Measurements from ENCODE around the gene PNP.

Gene PNP

DNA sequence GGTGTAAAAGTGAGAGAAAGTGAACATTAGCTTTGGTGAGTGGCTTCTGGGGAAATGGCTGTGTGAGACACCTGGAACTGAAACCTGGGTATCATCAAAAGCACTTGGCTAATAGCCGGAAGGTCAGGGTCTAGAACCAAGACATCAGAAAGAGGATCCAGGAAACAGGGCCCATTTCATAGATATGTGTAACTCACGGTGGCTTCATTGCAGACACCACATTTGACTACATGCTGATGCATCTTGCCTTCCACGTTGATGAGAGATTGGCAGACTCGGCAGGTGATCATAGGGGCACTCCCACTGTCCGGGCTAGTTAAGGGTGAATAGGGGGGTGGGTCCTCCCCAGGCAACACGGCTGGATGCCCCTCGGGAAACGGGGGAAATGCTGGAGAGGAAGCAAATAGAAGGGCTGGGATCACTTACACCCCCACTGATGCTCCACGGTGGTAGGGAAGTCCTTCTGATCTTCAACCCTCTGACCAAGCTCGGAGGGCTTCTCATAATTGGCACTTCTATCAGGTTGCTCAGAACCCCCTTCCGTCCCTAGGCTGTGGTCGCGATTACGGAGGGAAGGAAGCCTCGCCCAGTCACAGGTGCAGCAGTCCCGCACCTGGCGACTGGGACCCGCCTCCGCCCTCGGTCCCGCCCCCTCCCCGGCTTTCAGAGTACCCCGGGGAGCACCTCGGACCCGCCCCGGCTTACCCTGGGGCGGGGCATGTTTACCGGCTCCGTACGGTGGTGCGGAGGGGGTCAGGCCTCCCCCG, 8.6 kb upstream of the PNP start:
- Histone ChIP-seq H2AFZ (ENCODE audit: low read depth, low read length) (peak overlapping the region; percentile 64), H3K79me2 (ENCODE audit: insufficient read depth, low read length) (peaks cover 56% of the 10 kb centered on the region), H3K4me2 (ENCODE audit: insufficient read depth, low read length) (peak overlapping the region; percentile 94), H3K4me3 (ENCODE audit: low read depth in 1 of 2, low read length in 2 of 2) (peak overlapping the region; percentile 76 to 86), H3K9ac (ENCODE audit: low read depth, low read length) (peak overlapping the region; percentile 90), H3K27ac (ENCODE audit: low read length) (peak overlapping the region; percentile 78), H3K9me3 (ENCODE audit: insufficient read depth, low read length, severe bottlenecking) (no peaks in the 10 kb centered on the region), H4K20me1 (ENCODE audit: insufficient read depth, low read length) (peaks cover 27% of the 10 kb centered on the region), H3K36me3 (ENCODE audit: insufficient read depth, low read length) (peaks cover 53% of the 10 kb centered on the region), H3K27me3 (ENCODE audit: insufficient read depth, low read length, poor library complexity) (no peaks in the 10 kb centered on the region), H3K4me1 (ENCODE audit: insufficient read depth, low read length) (peaks cover 60% of the 10 kb centered on the region)
- TF ChIP-seq EZH2 (IDR thresholded peaks at IDR 0.05; ENCODE audit: borderline replicate concordance, low read depth, low read length, severe bottlenecking): no peak
- TF ChIP-seq CTCF (IDR thresholded peaks at IDR 0.05; ENCODE audit: borderline replicate concordance, extremely low read depth, low read length, poor library complexity, severe bottlenecking): no peak
- DNase-seq (peak; percentile 54), ATAC-seq (ENCODE audit: insufficient read depth, low read depth) (peak; percentile 1; the same call in 2 of the 3 replicates)

DNA sequence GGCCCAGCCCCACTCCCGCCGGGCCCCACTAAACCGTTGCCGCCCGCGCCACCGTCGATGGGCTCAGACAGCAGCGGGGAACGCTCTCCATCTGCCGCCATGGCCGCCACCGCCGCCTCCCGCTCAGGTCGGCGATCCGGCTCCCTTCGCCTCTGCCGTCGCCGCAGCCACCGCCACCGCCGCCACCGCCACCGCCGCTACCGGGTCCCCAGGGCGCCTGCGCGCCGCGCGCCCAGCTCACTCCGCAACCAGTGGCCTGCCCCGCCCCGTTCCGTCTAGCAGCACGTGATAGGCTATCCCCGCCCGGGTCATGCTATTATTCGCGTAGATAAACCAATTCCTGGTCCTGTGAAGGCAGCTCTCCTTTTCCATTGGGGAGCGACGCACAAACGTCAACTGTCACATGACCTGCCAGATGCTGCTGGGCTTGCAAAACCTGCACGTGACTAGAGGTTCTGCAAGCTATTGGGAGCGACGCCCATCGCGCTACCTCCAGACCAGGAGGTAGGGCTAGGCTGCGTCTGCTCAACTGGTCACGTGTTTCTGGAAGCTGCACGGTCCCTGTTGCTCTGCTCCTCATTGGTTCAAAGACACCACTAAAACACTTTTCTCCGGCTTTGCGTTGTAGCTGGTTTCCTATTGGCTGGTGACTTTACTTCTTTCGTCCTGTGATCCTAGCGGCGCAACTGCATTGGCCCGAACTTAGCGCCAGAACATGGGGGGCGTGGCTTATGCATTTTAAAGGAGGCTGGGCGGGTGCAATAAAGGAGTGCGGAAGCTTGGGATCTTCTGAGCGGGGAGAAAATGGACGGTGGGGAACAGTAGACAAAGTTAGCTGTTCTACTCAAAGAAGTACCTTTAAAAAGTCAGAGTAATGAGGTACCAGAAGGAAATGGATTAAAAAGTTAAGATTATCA, 7.7 kb upstream of the PNP start, which contains the start of gene PIP4P1:
TSS of gene PIP4P1 (minus strand) at position 210 of the 917 bp plus-strand sequence. CDS start at position 101, 109 bp downstream.
- H3K36me3 ChIP-seq (ENCODE audit: insufficient read depth, low read length): peaks cover 46% of the 10 kb centered on the region
- H2AFZ ChIP-seq (ENCODE audit: low read depth, low read length): peak within 1 kb of the TSS; percentile 64
- peak within 1 kb of the TSS; percentile 94 for H3K27ac ChIP-seq (ENCODE audit: low read length)
- peaks cover 27% of the 10 kb centered on the region for H4K20me1 ChIP-seq (ENCODE audit: insufficient read depth, low read length)
- H3K79me2 ChIP-seq (ENCODE audit: insufficient read depth, low read length): peaks cover 47% of the 10 kb centered on the region
- ATAC-seq (ENCODE audit: insufficient read depth, low read depth): peak; percentile 93
- no peaks in the 10 kb centered on the region for H3K27me3 ChIP-seq (ENCODE audit: insufficient read depth, low read length, poor library complexity)
- H3K4me1 ChIP-seq (ENCODE audit: insufficient read depth, low read length): peaks cover 52% of the 10 kb centered on the region
- peak; percentile 99 for DNase-seq
- H3K9ac ChIP-seq (ENCODE audit: low read depth, low read length): peak within 1 kb of the TSS; percentile 90
- TF ChIP-seq CTCF (IDR thresholded peaks at IDR 0.05; ENCODE audit: borderline replicate concordance, extremely low read depth, low read length, poor library complexity, severe bottlenecking) (no peak), EZH2 (IDR thresholded peaks at IDR 0.05; ENCODE audit: borderline replicate concordance, low read depth, low read length, severe bottlenecking) (peak; percentile 52)
- H3K9me3 ChIP-seq (ENCODE audit: insufficient read depth, low read length, severe bottlenecking): no peaks in the 10 kb centered on the region
- peak within 1 kb of the TSS; percentile 94 for H3K4me2 ChIP-seq (ENCODE audit: insufficient read depth, low read length)
- H3K4me3 ChIP-seq (ENCODE audit: low read depth in 1 of 2, low read length in 2 of 2): peak within 1 kb of the TSS; percentile 76 to 86

- no peaks in the 10 kb centered on the region for H3K9me3 ChIP-seq (ENCODE audit: insufficient read depth, low read length, severe bottlenecking)
- H3K4me3 ChIP-seq (ENCODE audit: low read depth in 1 of 2, low read length in 2 of 2): peak overlapping the region; percentile 60 to 73; a peak in 3 of 4 replicates
- H3K4me2 ChIP-seq (ENCODE audit: insufficient read depth, low read length): peak overlapping the region; percentile 83
- peaks cover 34% of the 10 kb centered on the region for H3K4me1 ChIP-seq (ENCODE audit: insufficient read depth, low read length)
- TF ChIP-seq CTCF (IDR thresholded peaks at IDR 0.05; ENCODE audit: borderline replicate concordance, extremely low read depth, low read length, poor library complexity, severe bottlenecking): peak; percentile 0
- TF ChIP-seq EZH2 (IDR thresholded peaks at IDR 0.05; ENCODE audit: borderline replicate concordance, low read depth, low read length, severe bottlenecking): no peak
- H3K27ac ChIP-seq (ENCODE audit: low read length): peak overlapping the region; percentile 82; the same call in 1 of the 2 replicates
- peaks cover 23% of the 10 kb centered on the region for H3K36me3 ChIP-seq (ENCODE audit: insufficient read depth, low read length)
- ATAC-seq (ENCODE audit: insufficient read depth, low read depth) (no peak), DNase-seq (no peak)
- H2AFZ ChIP-seq (ENCODE audit: low read depth, low read length): peak overlapping the region; percentile 79
- peaks cover 13% of the 10 kb centered on the region; the same call in 1 of the 2 replicates for H4K20me1 ChIP-seq (ENCODE audit: insufficient read depth, low read length)
- peaks cover 41% of the 10 kb centered on the region for H3K79me2 ChIP-seq (ENCODE audit: insufficient read depth, low read length)
- no peaks in the 10 kb centered on the region for H3K27me3 ChIP-seq (ENCODE audit: insufficient read depth, low read length, poor library complexity)
- peak overlapping the region; percentile 71 for H3K9ac ChIP-seq (ENCODE audit: low read depth, low read length)
Observed at GRCh38 chr14:20468764-20469241, 403 bp upstream of the PNP start.

Data from DND-41 (cell line).